HG02588 (cell line): ENCODE measurements around the gene KIF26A.

Source experiments
- ATAC-seq: cut with Tn5 transposase; IDR thresholded peaks from one replicate; pipeline ENCODE4 v1.9.1; 2021; ENCODE audit warnings: mild to moderate bottlenecking, moderate library complexity; ENCODE audit not compliant: unreplicated experiment

Gene KIF26A

DNA sequence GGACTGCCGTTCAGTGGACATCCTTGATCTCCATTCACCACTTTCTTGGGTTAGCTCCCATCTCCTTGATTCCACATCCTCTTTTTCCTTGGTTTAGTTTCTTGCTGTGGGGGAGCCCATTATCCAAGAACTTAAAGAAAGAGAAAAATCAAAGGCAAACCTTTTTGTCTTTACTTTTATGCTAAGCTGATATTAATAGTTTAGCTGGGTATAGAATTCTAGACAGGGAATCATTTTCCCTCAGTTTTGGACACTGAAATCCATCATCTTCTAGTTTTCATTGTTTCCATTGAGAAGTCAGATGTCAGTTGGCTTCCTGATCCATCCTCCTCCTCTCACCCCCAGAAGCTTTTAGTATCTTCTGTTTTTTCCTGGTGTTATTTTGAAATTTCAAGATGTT lies 8.8 kb upstream of the KIF26A start:
- ATAC-seq: no peak

DNA sequence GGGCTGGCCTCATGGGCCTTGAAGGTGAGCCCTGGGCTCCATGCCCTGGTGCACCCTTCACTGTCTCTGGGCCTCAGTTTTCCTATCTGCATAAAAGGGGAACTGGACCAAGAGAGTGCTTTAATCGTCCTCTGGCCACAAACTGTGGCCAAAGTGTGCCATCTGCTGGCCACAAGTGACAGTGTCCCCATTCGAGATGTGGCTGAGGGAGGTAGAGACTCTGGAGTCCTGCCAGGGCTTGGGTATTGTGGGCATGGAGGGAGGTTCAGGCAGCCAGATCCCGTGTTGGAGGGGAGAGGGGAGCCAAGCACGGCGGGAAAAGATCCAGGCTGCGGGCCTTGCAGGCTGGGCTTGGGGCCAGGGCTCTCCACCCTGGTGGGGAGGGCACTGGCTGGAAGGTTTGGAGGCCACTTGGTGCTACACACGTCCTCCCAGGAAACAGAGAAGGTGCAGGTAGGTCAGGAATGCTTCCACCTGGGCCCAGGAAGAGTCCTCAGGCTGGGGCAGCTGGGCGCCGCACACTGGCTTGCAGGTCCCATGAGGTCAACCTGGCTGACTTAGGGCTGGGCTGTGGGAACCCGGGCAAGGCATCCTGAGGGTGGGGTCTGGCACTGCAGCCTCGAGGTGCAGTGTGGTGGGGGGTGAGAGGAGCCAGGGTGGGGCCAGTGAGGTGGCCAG lies 7.3 kb upstream of the KIF26A start:
- ATAC-seq: no peak

DNA sequence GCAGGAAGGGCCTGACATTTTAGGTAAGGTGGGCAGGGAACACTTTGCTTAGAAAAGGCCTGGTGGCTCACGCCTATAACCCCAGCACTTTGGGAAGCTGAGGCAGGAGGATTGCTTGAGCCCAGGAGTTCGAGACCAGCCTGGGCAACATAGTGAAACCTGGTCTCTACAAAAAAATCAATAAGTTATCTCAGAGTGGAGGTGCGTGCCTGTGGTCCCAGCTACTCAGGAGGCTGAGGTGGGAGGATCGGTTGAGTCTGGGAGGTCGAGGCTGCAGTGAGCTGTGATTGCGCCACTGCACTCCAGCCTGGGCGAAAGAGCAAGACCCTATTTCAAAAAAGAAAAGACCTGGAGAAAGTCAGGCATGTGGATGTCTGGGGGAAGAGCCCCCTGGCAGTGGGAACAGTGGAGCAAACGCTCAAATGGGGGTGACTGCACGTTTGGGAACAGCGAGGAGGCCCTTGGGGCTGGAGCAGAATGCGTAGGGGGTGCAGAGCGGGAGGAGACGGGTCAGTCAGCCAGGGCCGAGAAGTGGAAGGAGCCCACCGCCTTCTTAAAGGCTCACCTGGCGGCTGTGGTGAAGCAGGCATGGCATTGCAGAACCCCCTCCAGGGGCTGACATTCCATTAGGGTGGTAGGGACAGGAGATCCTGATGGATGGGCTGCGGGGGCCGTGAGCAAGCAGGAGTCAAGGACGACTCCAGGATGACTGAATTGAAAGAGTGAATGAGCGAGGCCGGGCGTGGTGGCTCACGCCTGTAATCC lies 6.2 kb upstream of the KIF26A start:
- ATAC-seq: no peak

DNA sequence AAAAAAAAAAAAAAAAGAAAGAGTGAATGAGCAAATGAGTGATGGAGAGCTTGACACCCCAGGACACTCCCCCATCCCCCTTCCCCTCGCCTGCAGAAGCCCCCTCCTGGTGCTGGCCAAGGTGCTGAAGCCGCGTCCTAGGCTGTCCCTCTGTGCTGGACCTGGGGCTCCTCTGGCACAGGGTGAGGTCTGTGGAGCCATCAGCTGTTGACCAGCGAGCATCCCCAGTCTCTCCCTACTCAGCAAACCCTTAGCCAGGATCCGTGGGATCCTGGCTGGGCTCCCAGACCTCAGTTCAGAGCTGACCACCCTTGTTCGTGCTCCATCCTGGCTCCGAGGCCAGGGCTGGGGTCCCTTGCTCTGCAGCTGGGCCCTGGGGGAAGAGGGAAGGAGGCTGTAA lies 5.4 kb upstream of the KIF26A start:
- no peak for ATAC-seq

DNA sequence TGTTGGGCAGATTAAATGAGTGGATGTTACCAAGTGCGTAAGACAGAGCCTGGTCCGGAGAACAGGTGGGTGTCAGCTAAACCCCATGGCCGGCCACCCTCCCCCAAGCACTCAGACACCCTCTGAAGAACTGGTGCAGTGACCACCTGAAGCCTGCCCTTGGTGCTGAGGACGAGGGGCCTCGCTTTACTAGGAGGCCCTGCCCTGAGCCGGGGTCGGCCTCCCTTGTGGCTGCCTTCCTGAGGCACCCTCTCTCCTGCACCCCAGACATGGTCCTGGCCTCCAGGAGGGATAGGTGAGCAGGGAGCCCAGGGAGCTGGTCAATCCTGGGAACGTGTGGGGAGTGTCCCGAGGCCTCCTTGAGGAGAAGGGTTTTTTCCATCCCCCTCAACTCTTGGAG lies 4.9 kb upstream of the KIF26A start:
- no peak for ATAC-seq

DNA sequence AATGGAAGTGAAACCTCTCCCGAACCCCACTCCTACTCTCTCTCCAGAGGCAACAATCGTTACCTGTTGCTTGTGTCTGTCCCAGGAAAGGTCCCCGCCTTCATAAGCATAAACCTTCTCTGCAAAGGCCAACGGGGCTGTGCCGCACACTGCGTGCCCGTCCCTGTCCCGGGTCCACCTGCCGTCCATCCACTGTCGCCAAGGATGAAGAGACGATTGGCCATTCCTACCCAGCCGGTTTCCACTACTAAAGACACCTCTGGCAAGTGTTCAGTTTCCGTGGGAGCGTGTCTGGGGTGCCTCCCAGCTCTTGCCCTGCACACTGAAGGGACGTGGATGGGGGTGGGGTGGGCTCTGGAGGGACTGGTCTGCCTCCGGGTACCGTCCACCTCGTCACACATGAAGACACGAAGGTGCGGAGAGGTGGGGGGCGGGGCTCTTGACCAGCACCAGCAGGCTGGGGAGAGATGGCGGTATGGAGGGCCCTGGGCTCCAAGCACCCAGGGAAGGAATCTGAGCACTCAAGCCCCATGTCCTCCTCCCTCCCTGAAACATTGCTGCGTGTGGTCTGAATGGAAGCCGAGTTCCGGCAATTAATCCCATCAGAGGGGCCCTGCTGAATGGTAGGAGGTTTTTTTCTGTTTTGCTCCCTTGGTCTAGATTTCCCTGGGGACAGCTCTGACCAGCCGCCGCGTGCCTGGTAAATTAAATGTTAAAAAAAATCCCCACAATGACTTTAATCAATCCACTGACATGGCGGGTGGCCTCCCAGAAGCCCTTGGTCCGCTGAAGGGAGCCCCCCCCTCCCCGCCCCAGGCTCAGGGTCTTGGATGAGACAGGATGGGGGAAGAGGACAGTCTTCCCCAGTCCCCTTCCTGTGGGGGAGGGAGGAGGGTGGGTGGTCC lies 4.1 kb upstream of the KIF26A start:
- ATAC-seq: no peak

DNA sequence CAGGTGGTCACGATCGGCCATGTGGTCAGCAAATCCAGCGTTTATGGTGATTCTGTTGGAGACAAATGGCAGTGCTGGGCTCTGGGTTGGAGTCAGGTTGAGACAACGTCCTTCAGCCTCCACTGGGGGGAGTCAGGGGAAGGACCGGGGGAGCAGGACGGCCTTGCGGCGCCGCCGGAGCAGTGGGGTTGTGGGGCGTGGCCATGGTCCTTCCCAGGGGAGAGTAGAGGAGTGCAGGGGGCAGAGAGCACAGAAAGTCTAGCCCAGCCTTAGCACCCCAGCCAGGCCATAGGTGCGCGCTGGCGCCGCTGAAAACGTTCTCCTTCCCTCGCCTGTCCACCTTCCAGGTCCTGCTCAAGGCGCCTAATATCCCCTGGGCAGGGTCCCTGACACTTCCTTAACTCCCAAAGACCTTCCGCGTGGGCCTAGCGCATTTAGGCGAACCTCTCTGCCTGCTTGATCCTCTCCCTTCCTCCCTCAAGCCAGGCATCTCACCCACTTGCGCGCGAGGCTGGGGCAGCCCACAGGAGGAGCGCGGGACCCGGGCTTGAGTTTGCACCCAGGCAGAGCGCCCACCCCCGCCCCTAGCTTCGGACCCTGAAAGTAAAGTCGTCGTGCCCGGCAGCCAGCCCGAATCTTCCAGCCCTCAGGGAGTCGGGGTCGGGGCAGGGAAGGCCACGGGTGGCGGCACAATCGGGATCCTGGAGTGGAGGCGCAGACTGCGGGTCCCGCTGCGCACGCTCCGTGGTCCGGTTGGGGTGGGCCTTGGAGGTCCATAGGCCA lies 3.1 kb upstream of the KIF26A start:
- no peak for ATAC-seq

DNA sequence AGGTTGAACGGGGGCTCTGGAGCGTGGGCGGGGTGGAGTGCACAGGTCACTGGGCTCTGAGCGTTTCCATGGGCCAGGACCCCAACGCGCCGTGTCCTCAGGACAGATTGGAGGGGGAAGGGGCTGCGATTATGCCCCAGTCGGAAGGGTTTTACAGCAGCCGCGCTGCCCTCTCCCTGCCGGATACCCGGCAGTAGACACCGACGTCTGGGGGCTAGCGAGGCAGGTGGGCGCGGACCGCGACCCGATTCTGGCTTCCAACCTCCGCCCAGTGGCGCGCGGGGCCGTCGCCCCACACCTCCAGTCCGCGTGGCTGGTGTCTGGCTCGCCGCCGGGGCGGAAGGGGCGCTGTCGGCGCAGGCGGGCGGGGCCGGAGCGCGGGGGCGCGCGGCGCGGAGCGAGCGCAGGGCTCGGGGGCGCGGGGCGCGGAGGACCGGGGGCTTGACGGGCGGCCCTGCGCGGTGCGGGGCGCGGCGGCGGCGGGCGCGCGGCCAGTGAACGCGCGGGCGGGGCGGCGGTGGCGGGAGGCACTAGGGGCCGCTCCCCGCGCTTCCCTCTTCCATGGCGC lies 2.4 kb upstream of the KIF26A start:
- ATAC-seq: no peak

DNA sequence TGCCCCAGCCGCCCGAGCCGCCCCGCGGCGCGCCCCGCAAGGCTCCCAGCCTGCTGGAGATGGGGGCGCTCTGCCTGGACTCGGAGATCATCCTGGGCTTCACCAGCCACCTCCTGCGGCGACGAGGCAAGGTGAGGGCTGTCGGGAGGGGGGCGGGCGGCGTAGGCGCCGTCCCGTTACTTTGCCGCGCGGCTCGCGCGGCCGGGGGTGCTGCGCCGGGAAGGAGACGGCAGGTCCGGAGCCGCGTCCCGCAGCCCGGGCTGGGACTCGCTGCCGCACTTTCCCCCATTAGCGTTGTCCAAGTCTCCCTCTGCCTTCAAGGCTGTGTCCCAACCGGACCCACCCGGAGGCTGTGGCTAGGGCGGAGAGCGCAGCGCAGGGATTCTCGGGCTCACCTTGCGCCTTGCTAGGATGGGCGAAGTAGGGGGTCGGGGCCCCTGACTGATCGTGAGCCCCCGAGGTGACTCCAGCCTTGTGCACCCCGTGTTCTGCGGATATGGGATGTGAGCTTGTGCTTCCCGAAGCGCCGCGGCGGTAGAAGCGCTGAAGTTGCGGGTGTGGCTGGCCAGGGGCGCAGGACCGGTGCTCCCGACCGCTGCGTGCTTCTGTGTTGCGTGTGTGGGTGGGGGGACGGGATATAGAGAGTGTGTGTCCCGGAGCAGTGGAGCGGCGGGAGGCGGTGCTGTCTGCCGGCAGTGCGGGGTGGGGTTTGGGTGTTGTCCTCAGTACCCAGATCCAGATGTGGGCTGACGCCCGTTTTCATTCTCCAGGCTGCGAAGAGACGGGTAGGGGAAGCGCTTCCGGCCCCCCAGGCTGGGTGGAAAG lies 1.7 kb upstream of the KIF26A start:
- no peak for ATAC-seq

DNA sequence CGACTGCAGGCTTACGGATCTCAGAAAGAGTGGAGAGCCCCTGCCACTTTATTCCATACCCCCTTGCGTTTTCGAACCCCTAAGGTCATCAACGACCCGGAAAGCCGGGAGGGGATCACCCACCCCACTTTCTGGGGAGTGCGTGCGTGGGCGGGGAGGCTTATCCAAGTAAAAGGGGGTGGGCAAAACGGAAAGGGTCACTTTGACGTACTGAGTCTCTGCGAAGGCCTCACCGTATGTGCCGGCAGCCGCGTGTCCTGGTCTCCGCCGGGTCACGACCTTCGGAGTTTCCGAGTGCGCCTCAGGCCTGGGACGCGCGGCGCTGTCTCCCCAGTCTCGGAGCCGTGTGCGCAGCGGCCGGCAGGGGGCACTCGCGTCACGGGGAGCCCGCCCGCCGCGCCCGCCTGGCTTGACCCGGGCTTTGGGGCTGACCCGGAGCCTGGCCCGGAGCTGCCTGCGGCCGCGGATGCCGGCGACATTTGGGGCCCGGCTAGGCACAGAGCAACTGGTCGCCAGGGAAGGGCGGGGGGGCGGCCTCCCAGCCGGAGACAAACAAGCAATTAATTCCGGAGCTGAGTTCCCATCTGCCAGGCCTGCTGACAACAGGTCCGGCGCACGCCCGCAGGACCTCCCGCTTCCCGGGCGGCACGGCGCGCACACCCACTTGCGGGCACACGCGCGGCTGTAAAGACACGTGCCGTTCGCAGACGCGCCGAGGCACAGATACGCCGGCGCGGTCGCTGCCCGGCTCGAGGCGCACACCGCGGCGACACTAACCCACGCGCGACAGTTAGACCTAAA lies 890 bp upstream of the KIF26A start:
- ATAC-seq: no peak

DNA sequence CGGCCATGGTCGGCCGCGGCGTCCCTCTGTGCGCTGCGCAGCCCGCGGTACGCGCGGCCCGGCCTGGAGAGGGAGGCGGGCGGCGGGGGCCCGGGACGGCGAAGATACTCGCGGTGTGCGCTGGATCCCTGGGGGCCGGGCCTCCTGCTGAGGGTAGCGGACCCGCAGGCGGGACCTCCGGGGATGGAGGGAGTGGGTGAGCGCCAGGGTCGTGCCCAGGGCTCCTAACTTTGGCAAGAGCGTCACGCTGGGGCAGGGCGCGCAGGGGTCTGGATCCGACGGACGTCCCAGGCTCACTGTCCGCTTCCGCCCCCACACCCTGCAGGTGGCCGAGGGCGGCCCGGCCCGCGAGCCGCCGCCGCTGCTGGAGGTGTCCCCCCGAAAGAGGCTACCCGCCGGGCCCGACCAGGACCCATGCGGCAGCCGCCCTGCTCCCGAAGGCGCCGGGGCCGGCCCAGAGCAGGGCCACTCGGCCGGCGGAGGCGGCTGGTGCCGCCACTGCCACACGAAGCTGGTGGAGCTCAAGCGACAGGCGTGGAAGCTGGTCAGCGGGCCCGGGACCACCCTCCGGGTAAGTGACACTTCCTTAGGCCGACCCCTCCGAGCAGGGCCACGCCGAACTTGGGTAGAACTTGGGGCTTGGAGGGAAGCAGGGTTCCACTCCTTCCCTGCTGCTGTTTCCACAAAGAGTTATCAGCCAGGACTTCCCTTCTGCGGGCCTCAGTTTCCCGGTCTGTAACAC lies 502 bp downstream of the KIF26A start:
- ATAC-seq: no peak

DNA sequence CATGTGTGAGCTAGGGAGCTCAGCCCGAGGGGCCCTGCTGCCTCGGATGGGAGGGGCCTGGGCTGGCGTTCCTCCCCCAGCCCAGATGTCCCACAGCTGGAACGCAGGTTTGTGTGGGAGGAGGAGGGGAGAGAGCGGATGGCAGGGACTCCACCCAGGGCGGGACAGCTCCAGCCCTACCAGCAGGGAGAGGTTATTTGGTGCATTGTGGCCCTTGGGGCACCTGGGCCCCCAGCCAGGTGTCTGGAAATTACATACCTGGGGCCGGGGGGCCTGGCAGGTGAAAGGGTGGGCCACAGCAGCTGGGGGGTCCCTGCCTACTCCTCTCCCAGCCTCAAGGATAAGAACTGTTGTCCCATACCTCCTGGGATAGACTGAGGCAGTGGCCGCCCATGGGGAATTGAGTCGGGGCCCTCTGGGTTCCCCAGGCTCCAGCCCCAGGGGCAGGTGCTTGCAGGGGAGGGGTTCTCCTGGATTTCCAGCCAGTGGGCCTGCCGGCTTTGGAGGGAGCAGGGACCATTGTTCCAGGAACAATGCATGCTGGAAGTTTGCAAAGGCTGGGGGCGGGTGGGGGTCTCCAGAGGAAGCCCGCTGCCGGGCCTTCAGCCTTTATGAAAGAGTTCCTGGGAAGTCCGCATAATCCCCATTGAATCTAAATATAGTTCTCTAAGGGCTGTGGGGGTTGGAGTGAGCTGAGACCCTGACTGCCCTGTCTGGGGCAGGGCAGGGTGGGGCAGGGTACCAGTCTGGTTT lies 1.2 kb downstream of the KIF26A start:
- ATAC-seq: no peak

DNA sequence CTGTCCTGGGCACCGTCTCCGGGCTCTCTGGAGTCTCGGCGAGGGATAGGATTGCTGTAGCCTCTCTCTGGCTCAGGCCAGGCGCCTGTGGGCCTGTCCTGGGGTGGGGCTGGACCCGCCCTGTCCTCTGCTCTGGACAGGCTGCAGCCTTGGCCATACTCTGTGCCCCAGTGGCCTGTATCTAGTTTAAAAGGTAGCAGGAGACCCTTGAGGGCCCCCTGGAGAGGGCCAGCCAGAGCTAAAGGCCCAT lies 1.8 kb downstream of the KIF26A start:
- no peak for ATAC-seq

DNA sequence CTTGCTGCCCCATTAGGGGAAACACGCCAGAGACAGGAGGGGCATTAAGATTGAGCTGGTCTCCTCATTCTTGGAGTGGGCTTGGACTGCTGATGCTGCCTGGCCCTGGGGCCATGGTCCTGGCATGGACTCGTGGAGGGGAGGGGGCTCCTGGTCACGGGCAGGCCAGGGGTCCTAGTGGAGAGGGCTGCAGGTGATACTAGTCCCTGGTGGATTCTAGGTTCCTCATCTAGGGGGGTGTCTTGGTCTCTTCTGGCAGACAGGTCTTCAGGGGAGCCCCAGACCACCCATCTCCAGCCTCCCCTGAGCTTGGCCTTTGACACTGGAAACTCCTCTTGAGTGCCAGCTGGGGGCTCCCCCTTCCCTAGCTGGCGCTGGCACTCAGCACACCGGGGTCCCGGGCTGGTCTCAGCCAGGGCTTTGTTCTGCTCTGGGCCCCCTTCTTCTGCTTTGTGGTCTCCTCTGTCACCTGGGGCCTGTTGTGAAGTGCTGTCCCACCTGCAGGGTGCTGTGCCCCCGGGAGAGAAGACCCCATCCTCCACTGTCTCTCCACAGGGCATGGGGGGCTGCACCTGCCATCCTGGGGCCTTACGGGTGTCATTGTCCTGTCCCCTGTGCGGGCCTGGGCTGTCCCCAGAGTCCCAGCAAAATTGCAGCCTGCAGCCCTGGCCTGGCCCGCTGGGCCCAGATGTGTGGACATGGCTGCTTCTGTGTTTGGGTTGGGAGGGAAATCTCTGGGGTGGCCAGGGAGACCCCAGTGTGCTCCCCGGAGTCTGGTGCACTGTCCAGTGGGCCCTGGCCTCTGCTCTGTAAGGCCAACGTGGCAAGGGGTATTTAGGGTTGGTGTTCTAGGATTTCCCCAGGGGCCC lies 2.3 kb downstream of the KIF26A start:
- ATAC-seq: no peak

DNA sequence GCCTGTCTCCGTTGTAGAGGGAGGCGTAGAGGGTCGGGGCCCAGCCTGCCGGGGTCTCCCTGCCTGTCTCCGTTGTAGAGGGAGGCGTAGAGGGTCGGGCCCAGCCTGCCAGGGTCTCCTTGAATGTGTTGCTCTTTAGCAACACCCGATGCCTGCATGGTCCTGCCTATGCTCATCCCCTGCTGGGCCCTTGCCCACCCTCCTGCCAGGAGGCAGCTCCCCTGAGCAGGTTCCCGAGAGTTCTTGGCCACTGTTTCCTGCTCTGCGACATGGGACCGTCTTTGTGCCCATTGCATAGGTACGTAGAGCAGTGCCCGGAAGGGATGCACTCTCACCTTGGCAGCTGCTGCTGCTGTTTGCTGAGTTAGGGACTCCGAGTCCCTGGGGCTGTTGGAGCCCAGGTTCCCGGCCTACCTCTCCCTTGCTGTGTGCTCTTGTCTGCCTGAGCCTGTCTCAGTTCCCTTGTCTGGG lies 3.3 kb downstream of the KIF26A start:
- ATAC-seq: no peak

DNA sequence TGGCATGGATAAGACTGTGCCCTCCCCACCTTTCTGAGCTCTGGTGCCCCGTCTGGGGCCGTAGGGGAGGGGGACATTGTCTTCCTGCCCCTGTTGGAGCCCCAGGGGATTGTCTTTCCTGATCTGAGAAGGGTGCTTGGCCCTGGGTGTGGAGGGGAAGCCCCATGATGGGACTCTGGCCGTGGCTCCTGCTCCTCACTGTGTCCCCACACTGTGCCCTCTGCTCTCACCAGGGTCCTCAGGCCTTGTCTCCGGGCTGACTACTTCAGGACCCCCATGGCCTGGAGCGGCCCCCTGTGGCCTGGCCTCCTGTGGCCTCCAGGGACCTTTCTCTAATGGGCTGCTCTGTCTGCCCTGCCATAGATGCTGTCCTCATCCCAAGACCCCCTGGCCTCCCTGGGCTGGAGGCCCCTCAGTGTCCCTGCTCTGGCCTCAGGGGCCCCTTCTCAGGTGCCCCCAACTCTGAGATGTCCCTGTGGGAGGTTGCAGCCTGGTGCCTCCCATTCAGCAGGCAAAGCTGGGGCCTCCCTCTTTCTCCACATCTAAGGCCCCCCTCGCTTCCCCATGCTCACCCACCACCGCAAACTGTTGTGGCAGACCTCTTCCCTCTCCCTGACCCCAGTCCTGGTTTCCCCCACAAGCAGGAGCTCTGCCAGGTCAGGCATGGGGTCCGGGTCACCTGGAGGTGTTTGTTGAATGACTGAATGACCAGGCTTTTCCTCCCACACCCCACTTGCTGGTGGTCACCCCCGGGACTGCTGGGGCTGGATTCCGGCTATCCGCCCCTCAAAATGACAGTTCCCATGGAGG lies 4.0 kb downstream of the KIF26A start:
- no peak for ATAC-seq
